Cardiac fibroblast (primary cell): ENCODE data around the gene GABRA6.

Experiments
- DNase-seq, 2 donors: peaks; one replicate each; pipeline versions ENCODE4 v3.0.0 to v3.0.0-alpha.2; 2010; ENCODE audit warnings: low read depth in 2 of 2
- H3K4me3 ChIP-seq, 2 donors: replicated peaks in 1 of 2; 1 replicate in 1 of 2; 2 replicates in 1 of 2; pipeline ENCODE4 v1.5.1; 2011; ENCODE audit warnings: low read depth in 2 of 2, low read length in 2 of 2, mild to moderate bottlenecking in 2 of 2, moderate library complexity in 1 of 2
- TF ChIP-seq, protein P1 (sequence below): IDR thresholded peaks from one replicate; pipeline ENCODE4 v1.5.1; 2011; ENCODE audit warnings: low read depth, mild to moderate bottlenecking, low read length, inconsistent platforms

GABRA6 gene

GRCh38 chr5:161703528-161703927 lies 18.0 kb downstream of the GABRA6 start:
- TF ChIP-seq, protein P1, sequence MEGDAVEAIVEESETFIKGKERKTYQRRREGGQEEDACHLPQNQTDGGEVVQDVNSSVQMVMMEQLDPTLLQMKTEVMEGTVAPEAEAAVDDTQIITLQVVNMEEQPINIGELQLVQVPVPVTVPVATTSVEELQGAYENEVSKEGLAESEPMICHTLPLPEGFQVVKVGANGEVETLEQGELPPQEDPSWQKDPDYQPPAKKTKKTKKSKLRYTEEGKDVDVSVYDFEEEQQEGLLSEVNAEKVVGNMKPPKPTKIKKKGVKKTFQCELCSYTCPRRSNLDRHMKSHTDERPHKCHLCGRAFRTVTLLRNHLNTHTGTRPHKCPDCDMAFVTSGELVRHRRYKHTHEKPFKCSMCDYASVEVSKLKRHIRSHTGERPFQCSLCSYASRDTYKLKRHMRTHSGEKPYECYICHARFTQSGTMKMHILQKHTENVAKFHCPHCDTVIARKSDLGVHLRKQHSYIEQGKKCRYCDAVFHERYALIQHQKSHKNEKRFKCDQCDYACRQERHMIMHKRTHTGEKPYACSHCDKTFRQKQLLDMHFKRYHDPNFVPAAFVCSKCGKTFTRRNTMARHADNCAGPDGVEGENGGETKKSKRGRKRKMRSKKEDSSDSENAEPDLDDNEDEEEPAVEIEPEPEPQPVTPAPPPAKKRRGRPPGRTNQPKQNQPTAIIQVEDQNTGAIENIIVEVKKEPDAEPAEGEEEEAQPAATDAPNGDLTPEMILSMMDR = no peak
- no peak overlapping the region for H3K4me3 ChIP-seq
- no peak for DNase-seq

DNA sequence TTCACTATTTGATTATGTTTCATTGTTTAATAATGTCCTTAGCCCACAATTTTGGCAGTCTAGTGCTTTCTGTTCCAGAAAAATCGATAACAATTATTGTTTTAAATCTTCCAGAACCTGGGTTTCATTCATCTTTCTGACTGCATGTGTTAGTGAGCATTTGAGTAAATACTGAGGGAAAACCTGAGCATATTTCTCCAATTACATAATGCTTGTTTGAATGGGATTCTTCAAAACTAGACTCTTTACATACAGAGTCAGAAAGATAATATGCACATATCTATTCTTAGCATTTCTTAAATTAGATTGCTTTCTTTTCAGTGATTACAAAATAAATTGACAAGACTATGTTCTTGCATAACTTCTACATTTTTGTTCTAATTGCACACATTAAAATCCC lies 21.9 kb downstream of the GABRA6 start:
- DNase-seq = no peak
- H3K4me3 ChIP-seq = no peak overlapping the region
- TF ChIP-seq, protein P1 = no peak

GRCh38 chr5:161709239-161709638 lies 23.7 kb downstream of the GABRA6 start:
- no peak for DNase-seq
- TF ChIP-seq, protein P1 = no peak

DNA sequence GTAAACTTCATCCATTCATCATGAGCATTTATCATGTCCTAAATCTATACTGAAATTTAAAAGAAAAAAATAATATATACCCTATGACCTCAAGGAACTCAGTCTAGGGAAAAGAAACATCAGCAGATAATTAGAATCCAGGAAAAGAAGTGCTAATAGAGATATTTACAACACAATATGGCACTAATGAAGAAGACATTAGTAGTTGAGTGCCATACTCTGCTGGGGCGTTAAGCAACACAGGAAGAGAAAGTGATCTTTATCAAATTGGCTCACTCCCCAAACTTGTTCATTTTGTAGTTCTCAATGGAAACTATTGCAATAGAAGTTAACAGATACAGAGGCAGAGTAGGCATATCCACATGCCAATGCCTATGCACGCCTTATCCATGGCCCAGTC lies 27.5 kb downstream of the GABRA6 start:
- DNase-seq = no peak
- TF ChIP-seq, protein P1 = no peak
- H3K4me3 ChIP-seq = no peak overlapping the region

More at GRCh38 chr5:161709239-161709638, 23.7 kb downstream of the GABRA6 start:
- H3K4me3 ChIP-seq = no peak overlapping the region

GRCh38 chr5:161719157-161719556 lies 33.6 kb downstream of the GABRA6 start:
- TF ChIP-seq, protein P1 = no peak
- H3K4me3 ChIP-seq = no peak overlapping the region
- no peak for DNase-seq

GRCh38 chr5:161720460-161720859 lies 34.9 kb downstream of the GABRA6 start:
- no peak for DNase-seq
- no peak overlapping the region for H3K4me3 ChIP-seq
- TF ChIP-seq, protein P1 = no peak

GRCh38 chr5:161734741-161735140 lies 49.2 kb downstream of the GABRA6 start:
- DNase-seq = no peak
- TF ChIP-seq, protein P1 = no peak
- H3K4me3 ChIP-seq = no peak overlapping the region
